Esophagus muscularis mucosa (tissue), 4 donors: ENCODE data around the gene GTPBP3.

Experiments
- CTCF ChIP-seq, 3 experiments: fragments of 200-600 bp in 2 of 3; fragments of 450-650 bp in 1 of 3; sonication (generic) in 2 of 3; IDR thresholded peaks; one replicate each; pipeline ENCODE4 v1.5.1; 2017 to 2019; ENCODE audit warnings: antibody characterized with exemption in 3 of 3, mild to moderate bottlenecking in 2 of 3, moderate library complexity in 1 of 3
- EP300 ChIP-seq: sonication (generic); formaldehyde crosslinking; IDR thresholded peaks from one replicate; pipeline ENCODE4 v1.6.1; 2017; ENCODE audit warnings: antibody characterized with exemption
- POLR2AphosphoS5 ChIP-seq, 2 donors: sonication (generic); formaldehyde crosslinking; IDR thresholded peaks; one replicate each; pipeline ENCODE4 v1.6.1; 2017; ENCODE audit warnings: antibody characterized with exemption in 2 of 2

GRCh38 chr19:17314007-17314593 is 23.3 kb upstream of the GTPBP3 start:
- TF ChIP-seq CTCF (IDR thresholded peaks at IDR 0.05) (no peak), EP300 (no peak), POLR2AphosphoS5 (IDR thresholded peaks at IDR 0.05) (no peak)
